ENCODE measurements around the gene PRKCZ.
"Not testable (repeated sequence)": the region's sequence is repeated elsewhere in the genome, so short reads cannot be mapped to it uniquely, and the experiment has no call there.

Gene PRKCZ

GRCh38 chr1:2104621-2105427, 54.6 kb downstream of the PRKCZ start:
- no peak for DNase-seq

GRCh38 chr1:2105781-2106524, 55.7 kb downstream of the PRKCZ start:
- DNase-seq = no peak

DNA sequence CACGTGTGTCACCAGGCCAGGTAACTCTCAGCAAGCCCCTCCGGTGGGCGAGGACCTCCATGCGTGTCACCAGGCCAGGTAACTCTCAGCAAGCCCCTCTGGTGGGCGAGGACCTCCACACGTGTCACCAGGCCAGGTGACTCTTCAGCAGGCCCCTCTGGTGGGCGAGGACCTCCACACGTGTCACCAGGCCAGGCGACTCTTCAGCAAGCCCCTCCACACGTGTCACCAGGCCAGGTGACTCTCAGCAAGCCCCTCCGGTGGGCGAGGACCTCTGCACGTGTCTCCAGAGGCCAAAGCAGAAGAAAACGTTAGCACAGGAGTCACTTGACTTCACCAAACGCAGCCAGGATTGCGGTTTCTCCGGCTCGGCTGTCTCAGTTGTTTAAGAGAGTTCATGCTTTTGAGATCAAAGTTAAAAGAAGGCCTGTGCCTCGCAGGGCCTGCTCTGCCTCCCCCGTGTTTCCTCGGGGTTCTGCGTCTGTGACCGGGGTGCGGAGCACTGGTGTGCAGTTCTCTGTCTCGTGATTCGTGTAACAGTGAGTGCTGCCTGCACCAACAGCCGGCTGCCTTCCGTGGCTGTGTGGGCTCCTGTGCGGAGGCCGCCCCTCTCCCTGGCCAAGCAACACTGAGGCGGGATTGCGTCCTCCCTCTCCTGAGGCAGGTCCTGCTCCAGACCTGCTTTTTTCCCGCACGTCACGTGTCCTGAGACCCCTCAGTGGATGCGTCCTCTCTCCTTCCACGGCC, 56.6 kb downstream of the PRKCZ start:
- DNase-seq = no peak

DNA sequence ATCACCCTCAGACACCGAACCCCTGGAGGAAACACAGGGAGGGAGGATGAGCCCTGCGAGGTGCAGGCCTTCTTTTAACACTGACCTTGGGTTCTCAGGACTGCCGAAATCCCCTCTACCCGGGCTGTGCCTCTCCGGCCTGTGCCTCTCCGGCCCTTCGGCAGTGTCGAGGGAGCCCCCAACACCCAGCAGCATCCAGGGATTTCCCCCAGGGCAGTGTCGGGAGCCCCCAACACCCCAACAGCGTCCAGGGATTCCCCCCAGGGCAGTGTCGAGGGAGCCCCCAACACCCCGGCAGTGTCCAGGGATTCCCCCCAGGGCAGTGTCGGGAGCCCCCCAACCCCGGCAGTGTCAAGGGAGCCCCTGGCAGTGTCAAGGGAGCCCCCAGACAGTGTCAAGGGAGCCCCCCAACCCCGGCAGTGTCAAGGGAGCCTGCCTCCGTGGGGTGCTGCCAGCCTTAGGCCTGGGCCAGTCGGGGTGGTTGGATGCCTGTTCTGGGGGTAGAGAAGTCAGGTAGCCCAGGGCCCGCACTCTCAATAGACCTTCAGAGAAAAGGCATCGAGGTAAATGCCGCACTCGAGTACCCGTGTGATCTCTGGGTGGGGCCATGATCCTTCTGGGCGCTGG, 57.5 kb downstream of the PRKCZ start:
- no peak for DNase-seq

DNA sequence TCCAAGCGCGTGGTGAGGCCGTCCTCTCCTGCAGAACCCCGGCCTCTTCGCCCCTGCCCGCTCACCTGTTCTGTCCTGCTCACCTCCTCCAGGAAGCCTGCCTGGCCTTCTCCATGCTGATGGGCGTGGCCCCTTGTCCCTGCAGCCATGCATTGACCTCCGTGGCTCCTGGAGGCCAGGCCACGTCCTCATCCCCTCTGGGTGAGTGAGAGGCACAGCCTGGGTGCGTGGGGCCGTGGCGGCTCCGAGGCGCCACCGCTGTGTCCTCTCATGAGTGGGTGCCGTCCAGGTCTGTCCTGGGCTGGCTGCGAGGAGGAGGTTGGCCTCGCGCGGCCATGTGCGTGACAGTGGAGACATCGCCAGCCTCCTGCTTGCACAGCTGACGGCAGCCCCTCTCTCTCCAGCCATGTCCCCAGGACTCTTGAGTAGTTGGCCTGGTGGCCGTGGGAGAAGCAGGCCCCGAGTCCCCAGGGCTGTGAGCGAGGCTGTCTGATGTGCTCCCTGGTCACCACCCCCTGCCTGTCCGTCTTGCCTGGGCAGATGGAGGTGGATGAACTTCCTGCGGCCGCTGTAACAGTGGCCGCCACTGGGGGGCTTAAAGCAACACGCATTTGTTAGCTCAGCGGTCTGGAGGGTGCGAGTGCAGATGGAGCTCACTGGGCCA, 58.1 kb downstream of the PRKCZ start:
- DNase-seq = peak; percentile 30

- no peak for DNase-seq
Measured at GRCh38 chr1:2108877-2109580, 58.8 kb downstream of the PRKCZ start.

GRCh38 chr1:2109581-2110021, 59.4 kb downstream of the PRKCZ start:
- DNase-seq = no peak

DNA sequence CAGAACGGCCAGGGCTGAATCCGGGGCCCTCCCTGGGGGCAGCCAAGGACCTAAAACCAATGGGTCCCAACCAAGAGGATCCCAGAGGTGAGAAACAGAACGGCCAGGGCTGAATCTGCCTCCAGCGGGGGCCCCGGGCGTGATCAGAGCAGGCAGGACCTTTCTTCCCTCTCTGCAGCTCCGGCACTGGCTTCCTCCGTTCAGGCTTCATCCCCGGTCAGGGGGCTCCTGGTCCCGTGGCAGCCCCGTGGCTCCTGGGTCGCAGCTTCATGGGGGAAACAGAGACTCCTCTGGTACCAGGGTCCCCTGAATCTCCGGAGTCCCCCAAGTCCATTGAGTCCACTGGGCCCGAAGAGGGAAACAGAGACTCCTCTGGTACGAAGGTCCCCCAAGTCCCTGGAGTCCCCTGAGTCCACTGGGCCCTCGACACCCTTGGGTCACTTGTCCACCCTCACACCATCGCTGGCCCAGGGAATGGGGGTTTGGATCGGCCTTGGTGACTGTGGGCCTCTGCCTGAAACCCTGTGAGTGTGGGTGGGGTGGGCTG, 60.1 kb downstream of the PRKCZ start:
- DNase-seq = no peak

DNA sequence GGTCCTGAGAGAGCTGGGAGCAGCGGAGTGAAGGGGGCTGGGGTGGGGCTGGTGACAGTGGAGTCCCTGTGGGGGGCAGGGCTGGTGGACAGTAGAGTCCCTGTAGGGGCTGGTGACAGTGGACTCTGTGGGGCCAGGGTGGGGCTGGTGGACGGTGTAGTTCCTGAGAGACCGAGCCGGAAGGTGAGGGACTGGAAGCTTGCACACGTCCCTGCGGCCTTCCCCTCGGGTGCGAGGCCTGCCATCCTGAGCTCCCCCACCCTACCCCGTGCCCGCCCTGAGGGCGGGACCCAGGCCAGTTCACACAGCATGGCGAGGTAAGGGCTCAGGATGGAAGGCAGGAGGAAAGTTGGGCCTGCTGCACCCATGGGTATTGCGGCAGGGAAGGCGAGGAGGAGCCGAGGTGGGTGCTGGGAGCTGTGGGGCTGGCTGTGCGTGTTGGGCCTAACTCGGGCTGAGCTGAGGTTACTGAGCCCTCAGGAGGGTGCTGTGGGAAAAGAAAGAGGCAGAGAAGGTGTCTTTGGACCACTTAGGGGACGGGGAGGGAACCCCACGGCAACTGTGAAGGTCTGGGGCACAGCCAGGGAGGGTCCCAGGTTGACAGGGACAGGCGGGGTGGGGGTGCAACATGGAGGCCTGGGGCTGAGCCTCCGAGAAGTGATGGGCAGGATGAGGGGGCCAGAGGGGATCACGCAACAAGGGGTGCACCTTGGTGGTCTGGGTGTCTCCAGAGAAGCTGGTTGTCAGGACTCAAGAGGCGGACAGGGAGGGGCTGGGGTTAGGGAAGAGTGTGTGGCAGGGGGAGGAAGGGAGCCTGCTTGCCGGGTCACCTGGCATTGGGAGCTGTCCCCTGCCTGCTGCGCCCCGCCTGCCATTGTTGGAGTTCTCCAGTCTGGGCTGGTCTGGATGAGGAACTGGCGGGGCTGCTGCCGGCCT, 60.8 kb downstream of the PRKCZ start:
- DNase-seq = no peak

DNA sequence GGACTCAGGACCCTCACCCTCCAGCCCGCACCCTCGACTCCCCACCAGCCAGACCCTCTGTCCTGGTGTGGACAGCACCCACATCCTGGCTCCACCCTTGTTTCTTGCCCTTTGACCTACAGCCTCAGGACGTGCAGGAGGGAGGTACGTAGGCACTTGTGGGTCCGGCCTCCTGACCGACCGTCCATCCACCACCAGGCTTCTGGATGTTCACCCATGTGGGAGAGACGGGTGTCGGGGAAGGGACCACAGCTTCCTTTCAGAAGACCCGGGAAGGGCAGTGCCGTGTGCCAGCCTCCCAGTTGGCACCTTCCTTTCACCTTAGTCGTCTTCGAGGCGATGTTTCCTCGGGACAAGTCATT, 61.4 kb downstream of the PRKCZ start:
- DNase-seq = no peak

GRCh38 chr1:2112280-2112701, 62.1 kb downstream of the PRKCZ start:
- no peak for DNase-seq

DNA sequence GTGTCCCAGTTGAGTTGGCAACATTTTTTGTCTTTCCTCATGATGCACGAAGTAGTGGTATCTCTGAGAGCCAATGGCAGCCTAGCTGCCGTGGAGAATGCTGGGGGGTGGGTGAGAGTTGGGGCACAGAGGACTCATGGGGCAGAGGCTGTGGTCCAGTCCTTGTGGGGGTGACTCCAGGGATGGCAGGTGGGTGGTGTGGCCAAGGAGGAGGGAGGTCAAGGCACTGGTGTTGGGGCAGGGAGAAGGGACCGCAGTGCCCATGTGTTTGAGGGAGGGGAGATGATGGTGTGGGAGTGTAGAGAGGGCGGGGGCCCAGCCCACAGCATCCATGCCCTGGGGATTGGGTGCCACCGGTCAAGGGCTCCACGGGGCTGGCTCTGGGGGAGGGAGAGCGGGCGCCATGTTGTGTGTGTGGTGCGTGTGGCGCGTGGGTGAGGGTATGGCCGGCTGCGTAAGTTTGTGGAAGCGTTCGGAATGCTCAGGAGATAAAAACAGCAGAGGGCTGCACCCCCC, 63.5 kb downstream of the PRKCZ start:
- no peak for DNase-seq

GRCh38 chr1:2114635-2115007, 64.4 kb downstream of the PRKCZ start:
- not testable (repeated sequence) for DNase-seq

DNA sequence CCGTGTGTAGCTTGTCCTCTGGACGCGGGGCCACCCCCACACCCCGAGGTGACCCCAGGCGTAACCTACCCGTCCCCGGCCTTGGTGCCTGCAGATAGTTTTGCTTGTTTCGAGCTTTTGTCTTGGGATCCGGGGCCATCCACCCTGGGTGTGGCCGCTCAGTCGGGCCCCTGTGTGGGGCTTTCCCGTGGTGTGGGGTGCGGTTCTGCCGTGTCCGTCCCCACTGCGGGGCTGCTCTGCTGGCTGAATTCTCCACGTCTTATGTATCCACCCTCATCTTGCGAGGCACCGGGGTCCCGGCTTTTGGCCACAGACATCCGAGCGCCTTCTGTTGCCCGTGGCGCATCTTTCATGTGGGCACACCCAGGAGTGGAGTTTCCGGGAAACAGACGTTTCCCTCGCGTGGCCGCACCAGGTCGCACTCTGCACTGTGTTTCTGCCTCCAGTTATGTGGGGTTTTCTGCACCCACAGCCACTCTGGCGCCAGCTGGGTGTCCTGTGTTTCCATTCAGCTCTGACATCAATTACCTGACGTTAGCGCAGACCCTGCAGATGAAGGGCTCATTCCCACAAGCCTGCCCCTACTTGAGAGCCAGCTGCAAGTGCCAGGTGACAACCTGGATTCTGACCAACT, 64.9 kb downstream of the PRKCZ start:
- DNase-seq = no peak

DNA sequence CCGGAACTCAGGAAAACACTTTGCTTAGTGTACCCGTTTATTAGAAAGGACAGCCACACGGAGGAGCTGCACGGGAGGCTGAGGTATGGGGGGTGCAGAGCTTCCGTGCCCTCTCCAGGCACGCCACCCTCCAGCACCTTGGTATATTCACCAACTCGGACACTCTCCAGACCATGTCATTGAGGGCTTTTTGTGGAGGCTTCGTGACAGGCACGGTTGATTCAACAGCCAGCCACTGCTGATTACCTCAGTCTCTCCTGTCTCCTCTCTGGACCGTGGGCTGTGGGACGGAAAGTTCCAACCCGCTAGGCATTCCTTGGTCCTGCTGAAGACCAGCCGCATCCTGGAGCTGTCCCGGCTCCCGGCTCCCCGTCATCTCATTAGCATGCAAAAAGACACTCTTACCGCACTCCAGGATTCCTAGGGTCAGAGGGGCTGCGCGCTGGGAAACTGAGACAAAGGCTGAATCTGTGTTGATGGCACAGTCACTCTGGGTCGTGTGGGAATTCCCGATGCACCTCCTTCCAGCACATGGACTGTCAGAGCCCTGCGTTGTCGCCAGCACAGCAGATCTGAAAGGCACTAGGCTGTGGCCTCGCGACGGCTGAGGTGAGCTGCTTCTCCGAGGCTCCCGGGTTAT, 65.6 kb downstream of the PRKCZ start:
- DNase-seq = no peak

- no peak for DNase-seq
Measured at GRCh38 chr1:2119886-2120285, 69.7 kb downstream of the PRKCZ start.

GRCh38 chr1:2121101-2121691, 71.0 kb downstream of the PRKCZ start:
- DNase-seq = no peak

GRCh38 chr1:2121794-2122193, 71.6 kb downstream of the PRKCZ start:
- DNase-seq = not testable (repeated sequence)

Measured in fibroblast of skin of right biceps (primary cell).